HG02759 (cell line): Measurements from ENCODE around the gene CORIN.

Experiments
- ATAC-seq: cut with Tn5 transposase; IDR thresholded peaks from one replicate; pipeline ENCODE4 v1.9.1; 2021; ENCODE audit warnings: mild to moderate bottlenecking, moderate library complexity; ENCODE audit not compliant: unreplicated experiment

Gene CORIN

GRCh38 chr4:47836641-47837093, 1.2 kb downstream of the CORIN start:
- peak; percentile 72 for ATAC-seq

GRCh38 chr4:47835494-47835893, 2.4 kb downstream of the CORIN start:
- ATAC-seq: no peak

GRCh38 chr4:47831026-47831679, 6.7 kb downstream of the CORIN start:
- ATAC-seq: no peak

GRCh38 chr4:47830265-47831025, 7.4 kb downstream of the CORIN start:
- ATAC-seq: no peak

- no peak for ATAC-seq
These were observed 8.4 kb downstream of the CORIN start for GRCh38 chr4:47829438-47829837.

- no peak for ATAC-seq
These were observed 10.4 kb downstream of the CORIN start for GRCh38 chr4:47827343-47828047.

GRCh38 chr4:47824840-47825239, 13.0 kb downstream of the CORIN start:
- ATAC-seq: peak; percentile 57

GRCh38 chr4:47819178-47819577, 18.7 kb downstream of the CORIN start:
- no peak for ATAC-seq

GRCh38 chr4:47817275-47817674, 20.6 kb downstream of the CORIN start:
- no peak for ATAC-seq

GRCh38 chr4:47816748-47817147, 21.1 kb downstream of the CORIN start:
- ATAC-seq: no peak

- no peak for ATAC-seq
These were observed 23.1 kb downstream of the CORIN start for GRCh38 chr4:47814618-47815295.

GRCh38 chr4:47809654-47810203, 28.1 kb downstream of the CORIN start:
- no peak for ATAC-seq

- no peak for ATAC-seq
These were observed 33.3 kb downstream of the CORIN start for GRCh38 chr4:47804598-47804997.

GRCh38 chr4:47801481-47802002, 36.3 kb downstream of the CORIN start:
- no peak for ATAC-seq

GRCh38 chr4:47798165-47798564, 39.7 kb downstream of the CORIN start:
- ATAC-seq: no peak

- ATAC-seq: no peak
These were observed 45.9 kb downstream of the CORIN start for GRCh38 chr4:47791965-47792364.

GRCh38 chr4:47790105-47790504, 47.8 kb downstream of the CORIN start:
- no peak for ATAC-seq

GRCh38 chr4:47788126-47788525, 49.7 kb downstream of the CORIN start:
- ATAC-seq: no peak

GRCh38 chr4:47786958-47787370, 50.9 kb downstream of the CORIN start:
- ATAC-seq: peak; percentile 53

GRCh38 chr4:47785153-47785552, 52.7 kb downstream of the CORIN start:
- no peak for ATAC-seq

GRCh38 chr4:47784222-47784621, 53.6 kb downstream of the CORIN start:
- ATAC-seq: no peak
